Measurements from ENCODE around the gene ADAP1. TPM values are rescaled to one million over a fixed set of nuclear protein-coding genes. Genes with fewer than 3 reads are reported as not detected.

Gene ADAP1
- total RNA-seq, 1 experiment from 2014 or later: 6.2 TPM

- H3K23me2 ChIP-seq (ENCODE audit: insufficient read length, low read depth, low read length, poor library complexity, severe bottlenecking): no peaks in the 10 kb centered on the region
- Mint-ChIP-seq H3K4me3 (no peak overlapping the region), H3K36me3 (ENCODE audit: insufficient read depth in 1 of 3, low read depth in 3 of 3) (no peaks in the 10 kb centered on the region; a peak in 1 of 7 replicates), H3K27ac (no peak overlapping the region), H3K27me3 (ENCODE audit: low read depth) (no peaks in the 10 kb centered on the region; the same call in 1 of the 2 replicates), H3K9me3 (no peaks in the 10 kb centered on the region; a peak in 1 of 5 replicates), H3K4me1 (peaks cover 4 to 6% of the 10 kb centered on the region in 2 experiments; a peak in 3 of 4 replicates)
- no peak for DNase-seq
- no peak overlapping the region for H4K8ac ChIP-seq (replicated peaks; ENCODE audit: insufficient read length, low read depth, low read length)
- H3K79me1 ChIP-seq (ENCODE audit: insufficient read depth, low read depth, low read length, poor library complexity, severe bottlenecking): no peaks in the 10 kb centered on the region
- H4K91ac ChIP-seq (ENCODE audit: insufficient read length, low read depth, low read length): no peak overlapping the region
- no peak overlapping the region for H3K56ac ChIP-seq (ENCODE audit: insufficient read length, low read depth, low read length)
- no peak overlapping the region for H3K14ac ChIP-seq (ENCODE audit: insufficient read depth, low read length)
- no peak overlapping the region for H4K5ac ChIP-seq (ENCODE audit: insufficient read length, low read depth, low read length)
- H3T11ph ChIP-seq (ENCODE audit: low read length): no peak overlapping the region
- no peak overlapping the region for H3K23ac ChIP-seq (ENCODE audit: insufficient read length, low read depth, low read length)
- H3K9ac ChIP-seq (ENCODE audit: extremely low read depth, insufficient read length, low read length): no peak overlapping the region
- no peaks in the 10 kb centered on the region for H3K9me3 ChIP-seq (ENCODE audit: control insufficient read depth, low read depth, low read length)
- TF ChIP-seq CTCF (conservative IDR thresholded peaks at IDR 0.05): no peak
- no peak overlapping the region for H2BK5ac ChIP-seq (ENCODE audit: insufficient read length, low read length)
- no peak overlapping the region for H2BK12ac ChIP-seq (ENCODE audit: insufficient read length, low read depth, low read length)
- H3K27ac ChIP-seq (ENCODE audit: insufficient read length, low read depth, low read length): no peak overlapping the region
- no peaks in the 10 kb centered on the region for H3K27me3 ChIP-seq (ENCODE audit: insufficient read depth, low read length)
- no peak overlapping the region for H2BK20ac ChIP-seq (ENCODE audit: low read depth, low read length, poor library complexity, severe bottlenecking)
- no peak overlapping the region for H2AFZ ChIP-seq (ENCODE audit: low read length)
- H3K4me1 ChIP-seq (ENCODE audit: insufficient read depth, low read length): no peaks in the 10 kb centered on the region
- no peak overlapping the region for H3K4ac ChIP-seq (ENCODE audit: low read depth, low read length)
- H2AK5ac ChIP-seq (ENCODE audit: insufficient read length, low read length): no peak overlapping the region
- no peak overlapping the region for H3K4me2 ChIP-seq (ENCODE audit: insufficient read depth, insufficient read length, low read length)
- no peak overlapping the region for H2BK120ac ChIP-seq (ENCODE audit: low read depth, low read length, poor library complexity, severe bottlenecking)
- no peaks in the 10 kb centered on the region for H4K20me1 ChIP-seq (ENCODE audit: control insufficient read depth, insufficient read depth, insufficient read length)
- no peak overlapping the region for H3K18ac ChIP-seq (ENCODE audit: insufficient read length, low read depth, low read length)
- WGBS (ENCODE audit: extremely low coverage, insufficient read length, low lambda C conversion rate): no CpG with 5 or more reads among the region's 18 CpGs
- no peaks in the 10 kb centered on the region for H3K79me2 ChIP-seq (ENCODE audit: insufficient read depth, low read length)
- no peak overlapping the region for H2BK15ac ChIP-seq (ENCODE audit: low read depth, low read length)
These were observed 28.9 kb downstream of the ADAP1 start for GRCh38 chr7:925601-926000.

Measured in H9 (cell line).